Prostate gland (tissue), 2 donors: ENCODE results near the gene PON3. TPM values are rescaled to one million over a fixed set of nuclear protein-coding genes. Genes with fewer than 3 reads are reported as not detected.

ENCODE experiments used
- DNase-seq: peaks from one replicate; pipeline ENCODE4 v3.0.0-alpha.2; 2019; ENCODE audit warnings: low spot score
- H3K27ac ChIP-seq, 2 donors: fragments of 200-600 bp; sonication (generic); 2 replicates each; pipeline ENCODE4 v1.5.1; 2017 to 2019
- H3K27me3 ChIP-seq: fragments of 200-600 bp; sonication (generic); replicated peaks from 2 replicates; pipeline ENCODE4 v1.5.1; 2019; ENCODE audit not compliant: insufficient read depth
- H3K36me3 ChIP-seq, 2 donors: fragments of 200-600 bp; sonication (generic); 1 replicate in 1 of 2; 2 replicates in 1 of 2; pipeline versions ENCODE4 v1.5.1 to v1.8.1; 2017 to 2019
- H3K4me1 ChIP-seq: fragments of 200-600 bp; sonication (generic); replicated peaks from 2 replicates; pipeline ENCODE4 v1.5.1; 2019
- H3K4me3 ChIP-seq, 2 donors: fragments of 200-600 bp; sonication (generic); 2 replicates each; pipeline ENCODE4 v1.5.1; 2017 to 2019
- H3K9me3 ChIP-seq: fragments of 200-600 bp; sonication (generic); 2 replicates; pipeline ENCODE4 v1.5.1; 2017
- CTCF ChIP-seq, 4 experiments: fragments of 200-600 bp in 2 of 4; fragments of 450-650 bp in 2 of 4; sonication (generic) in 2 of 4; IDR thresholded peaks; 1 replicate in 3 of 4; 2 replicates in 1 of 4; pipeline ENCODE4 v1.5.1; 2016 to 2019; ENCODE audit warnings: antibody characterized with exemption in 4 of 4, mild to moderate bottlenecking in 2 of 4, moderate library complexity in 2 of 4
- POLR2A ChIP-seq: fragments of 450-650 bp; IDR thresholded peaks from one replicate; pipeline ENCODE4 v1.6.1; 2016; ENCODE audit warnings: antibody characterized with exemption, mild to moderate bottlenecking
- POLR2AphosphoS5 ChIP-seq: sonication (generic); formaldehyde crosslinking; IDR thresholded peaks from one replicate; pipeline ENCODE4 v1.6.1; 2017; ENCODE audit warnings: antibody characterized with exemption
- WGBS: methylation state at CpG from one replicate; pipeline ENCODE4 v1.1.5; 2018; 5-methylcytosine and 5-hydroxymethylcytosine counted together
- intact Hi-C: fragments of 100-400 bp; cut with DNase I; formaldehyde crosslinking; loops from one replicate; pipeline ENCODE4 v1.14.2; 2022
- total RNA-seq, 2 donors: library from RNA; depleted of rRNA; stranded (reverse); fragments of >200 nt; gene quantifications; one replicate each; pipeline ENCODE4 v1.1.0, GENCODE V29; 2016

The PON3 gene
- total RNA-seq, 2 donors from 2014 or later: 1.9 to 9.5 TPM

GRCh38 chr7:95427166-95427565, 31.0 kb upstream of the PON3 start:
- Histone ChIP-seq H3K36me3 (no peaks in the 10 kb centered on the region), H3K4me1 (no peaks in the 10 kb centered on the region), H3K27ac (no peak overlapping the region), H3K27me3 (no peaks in the 10 kb centered on the region), H3K4me3 (no peak overlapping the region), H3K9me3 (no peaks in the 10 kb centered on the region)
- intact Hi-C loops: no loop called here
- no peak for DNase-seq
- TF ChIP-seq CTCF (IDR thresholded peaks at IDR 0.05) (no peak), POLR2AphosphoS5 (no peak), POLR2A (no peak)
- WGBS: 65% methylated on average over 7 of the region's 7 CpGs

- no peaks in the 10 kb centered on the region for H3K4me1 ChIP-seq
- H3K36me3 ChIP-seq: no peaks in the 10 kb centered on the region
- H3K4me3 ChIP-seq: no peak overlapping the region
- H3K27me3 ChIP-seq: no peaks in the 10 kb centered on the region
- intact Hi-C loops: no loop called here
- TF ChIP-seq POLR2AphosphoS5: no peak
- TF ChIP-seq CTCF (IDR thresholded peaks at IDR 0.05): no peak
- TF ChIP-seq POLR2A: no peak
- WGBS: 89% methylated on average over 2 of the region's 2 CpGs
- no peaks in the 10 kb centered on the region for H3K9me3 ChIP-seq
- DNase-seq: no peak
- H3K27ac ChIP-seq: no peak overlapping the region
These were observed 29.5 kb upstream of the PON3 start for GRCh38 chr7:95425694-95426093.

GRCh38 chr7:95424716-95425115, 28.5 kb upstream of the PON3 start:
- Histone ChIP-seq H3K27ac (no peak overlapping the region), H3K36me3 (no peaks in the 10 kb centered on the region)
- 47% methylated on average over 1 of the region's 1 CpG for WGBS

GRCh38 chr7:95421847-95422444, 25.8 kb upstream of the PON3 start:
- no peaks in the 10 kb centered on the region for H3K4me1 ChIP-seq
- no peak overlapping the region for H3K27ac ChIP-seq
- H3K36me3 ChIP-seq: no peaks in the 10 kb centered on the region
- DNase-seq: no peak
- TF ChIP-seq CTCF (IDR thresholded peaks at IDR 0.05): no peak
- no peak for TF ChIP-seq POLR2AphosphoS5
- TF ChIP-seq POLR2A: no peak
- intact Hi-C loops: no loop called here
- no peak overlapping the region for H3K4me3 ChIP-seq
- no peaks in the 10 kb centered on the region for H3K27me3 ChIP-seq
- H3K9me3 ChIP-seq: no peaks in the 10 kb centered on the region

More at GRCh38 chr7:95424716-95425115, 28.5 kb upstream of the PON3 start:
- intact Hi-C loops: no loop called here
- H3K9me3 ChIP-seq: no peaks in the 10 kb centered on the region
- DNase-seq: no peak
- H3K4me3 ChIP-seq: no peak overlapping the region
- TF ChIP-seq POLR2A: no peak
- TF ChIP-seq POLR2AphosphoS5: no peak
- no peak for TF ChIP-seq CTCF (IDR thresholded peaks at IDR 0.05)
- H3K4me1 ChIP-seq: no peaks in the 10 kb centered on the region
- no peaks in the 10 kb centered on the region for H3K27me3 ChIP-seq

GRCh38 chr7:95421000-95421846, 25.0 kb upstream of the PON3 start:
- WGBS: 76% methylated on average over 2 of the region's 2 CpGs
- H3K27me3 ChIP-seq: no peaks in the 10 kb centered on the region
- H3K4me1 ChIP-seq: no peaks in the 10 kb centered on the region

More at GRCh38 chr7:95421000-95421846, 25.0 kb upstream of the PON3 start:
- intact Hi-C loops: no loop called here
- no peaks in the 10 kb centered on the region for H3K9me3 ChIP-seq
- TF ChIP-seq POLR2A (no peak), CTCF (IDR thresholded peaks at IDR 0.05) (no peak), POLR2AphosphoS5 (no peak)
- no peaks in the 10 kb centered on the region for H3K36me3 ChIP-seq
- H3K27ac ChIP-seq: no peak overlapping the region
- no peak for DNase-seq
- H3K4me3 ChIP-seq: no peak overlapping the region
